Measurements from ENCODE around the gene ACAT2.
"Not testable (repeated sequence)": the region's sequence is repeated elsewhere in the genome, so short reads cannot be mapped to it uniquely, and the experiment has no call there.

ACAT2 gene

GRCh38 chr6:159746759-159747158, 15.1 kb upstream of the ACAT2 start:
- TF ChIP-seq CTCF (IDR thresholded peaks at IDR 0.05; ENCODE audit: extremely low read depth, insufficient read depth, missing control alignments): no peak
- DNase-seq (ENCODE audit: low spot score): no peak
- in situ Hi-C loops (cut with MboI; ENCODE audit: low pct_unique_long_range_greater_than_20kb, low sequenced_read_pairs, unreplicated experiment): no loop called here

- DNase-seq (ENCODE audit: low spot score); in situ Hi-C loops (cut with MboI; ENCODE audit: low pct_unique_long_range_greater_than_20kb, low sequenced_read_pairs, unreplicated experiment): not testable (repeated sequence)
These were observed 13.7 kb upstream of the ACAT2 start for GRCh38 chr6:159748127-159748526.

GRCh38 chr6:159751448-159751847, 10.4 kb upstream of the ACAT2 start:
- TF ChIP-seq CTCF (IDR thresholded peaks at IDR 0.05; ENCODE audit: extremely low read depth, insufficient read depth, missing control alignments): no peak
- DNase-seq (ENCODE audit: low spot score): no peak
- in situ Hi-C loops (cut with MboI; ENCODE audit: low pct_unique_long_range_greater_than_20kb, low sequenced_read_pairs, unreplicated experiment): no loop called here

GRCh38 chr6:159753081-159753872, 8.6 kb upstream of the ACAT2 start:
- DNase-seq (ENCODE audit: low spot score): no peak
- in situ Hi-C loops (cut with MboI; ENCODE audit: low pct_unique_long_range_greater_than_20kb, low sequenced_read_pairs, unreplicated experiment): no loop called here
- TF ChIP-seq CTCF (IDR thresholded peaks at IDR 0.05; ENCODE audit: extremely low read depth, insufficient read depth, missing control alignments): no peak

- DNase-seq (ENCODE audit: low spot score): no peak
- in situ Hi-C loops (cut with MboI; ENCODE audit: low pct_unique_long_range_greater_than_20kb, low sequenced_read_pairs, unreplicated experiment): no loop called here
- TF ChIP-seq CTCF (IDR thresholded peaks at IDR 0.05; ENCODE audit: extremely low read depth, insufficient read depth, missing control alignments): no peak
These were observed 7.4 kb upstream of the ACAT2 start for GRCh38 chr6:159754401-159754800.

GRCh38 chr6:159754959-159755914, 6.6 kb upstream of the ACAT2 start:
- no peak for TF ChIP-seq CTCF (IDR thresholded peaks at IDR 0.05; ENCODE audit: extremely low read depth, insufficient read depth, missing control alignments)
- in situ Hi-C loops (cut with MboI; ENCODE audit: low pct_unique_long_range_greater_than_20kb, low sequenced_read_pairs, unreplicated experiment): no loop called here

GRCh38 chr6:159756508-159756907, 5.3 kb upstream of the ACAT2 start:
- TF ChIP-seq CTCF (IDR thresholded peaks at IDR 0.05; ENCODE audit: extremely low read depth, insufficient read depth, missing control alignments): no peak
- in situ Hi-C loops (cut with MboI; ENCODE audit: low pct_unique_long_range_greater_than_20kb, low sequenced_read_pairs, unreplicated experiment): no loop called here
- DNase-seq (ENCODE audit: low spot score): no peak

More at GRCh38 chr6:159754959-159755914, 6.6 kb upstream of the ACAT2 start:
- DNase-seq (ENCODE audit: low spot score): no peak
